ENCODE data around the gene CPD. TPM values are rescaled to one million over a fixed set of nuclear protein-coding genes. Genes with fewer than 3 reads are reported as not detected.

Gene CPD
- polyA plus RNA-seq, 1 donor (not counting 4 experiments of a cell fraction or from before 2014, with no cell fraction given) = 30.5 TPM

- no peaks in the 10 kb centered on the region for H3K9me1 ChIP-seq (ENCODE audit: control insufficient read depth, extremely low read depth, insufficient read depth, low read length)
- no peak overlapping the region for H2AFZ ChIP-seq (ENCODE audit: control insufficient read depth, low read length)
- FAIRE-seq = no peak
- H3K9me3 ChIP-seq (ENCODE audit: control insufficient read depth, low read depth, low read length) = no peaks in the 10 kb centered on the region
- no peaks in the 10 kb centered on the region for H3K27me3 ChIP-seq (ENCODE audit: control insufficient read depth, extremely low read depth, insufficient read depth, low read length)
- H3K4me2 ChIP-seq (ENCODE audit: control insufficient read depth, extremely low read depth, insufficient read depth, low read depth, low read length) = no peak overlapping the region
- TF ChIP-seq EZH2 (IDR thresholded peaks at IDR 0.05; ENCODE audit: low read length) (no peak), CTCF (optimal IDR thresholded peaks at IDR 0.05 in 1 of 3, IDR thresholded peaks at IDR 0.05 in 1 of 3, conservative IDR thresholded peaks at IDR 0.05 in 1 of 3; ENCODE audit: extremely low read depth in 1 of 3, insufficient read depth in 2 of 3, low read length in 3 of 3) (no peak)
- H3K27ac ChIP-seq (ENCODE audit: control insufficient read depth, insufficient read depth, low read length) = no peak overlapping the region
- DNase-seq (ENCODE audit: low read depth, low spot score) = no peak
- H3K9ac ChIP-seq (ENCODE audit: control insufficient read depth, extremely low read depth, insufficient read depth, low read length) = no peak overlapping the region
- H3K4me3 ChIP-seq (ENCODE audit: control insufficient read depth in 2 of 3, extremely low read depth in 1 of 3, insufficient read depth in 2 of 3, low read depth in 1 of 3, low read length in 3 of 3) = no peak overlapping the region
- dilution Hi-C loops (cut with MboI; ENCODE audit: extremely low pct_ligation_motif_present, low sequenced_read_pairs) = no loop called here
- no peaks in the 10 kb centered on the region for H3K4me1 ChIP-seq (ENCODE audit: control insufficient read depth, extremely low read depth, insufficient read depth, low read length)
- H3K79me2 ChIP-seq (ENCODE audit: control insufficient read depth, insufficient read depth, low read length) = no peaks in the 10 kb centered on the region
- H3K36me3 ChIP-seq (ENCODE audit: control insufficient read depth in 2 of 2, extremely low read depth in 1 of 2, insufficient read depth in 2 of 2, low read length in 2 of 2) = peaks cover 0 to 4% of the 10 kb centered on the region in 2 experiments
- H4K20me1 ChIP-seq (ENCODE audit: control insufficient read depth, extremely low read depth, insufficient read depth, low read length) = no peaks in the 10 kb centered on the region
Observed at GRCh38 chr17:30449480-30449879, 70.8 kb downstream of the CPD start.

- Histone ChIP-seq H3K27ac (ENCODE audit: control insufficient read depth, insufficient read depth, low read length) (no peak overlapping the region), H3K27me3 (ENCODE audit: control insufficient read depth, extremely low read depth, insufficient read depth, low read length) (no peaks in the 10 kb centered on the region), H3K9me1 (ENCODE audit: control insufficient read depth, extremely low read depth, insufficient read depth, low read length) (no peaks in the 10 kb centered on the region), H3K36me3 (ENCODE audit: control insufficient read depth in 2 of 2, extremely low read depth in 1 of 2, insufficient read depth in 2 of 2, low read length in 2 of 2) (peaks cover 0 to 4% of the 10 kb centered on the region in 2 experiments), H3K9ac (ENCODE audit: control insufficient read depth, extremely low read depth, insufficient read depth, low read length) (no peak overlapping the region), H3K4me2 (ENCODE audit: control insufficient read depth, extremely low read depth, insufficient read depth, low read depth, low read length) (no peak overlapping the region), H3K79me2 (ENCODE audit: control insufficient read depth, insufficient read depth, low read length) (no peaks in the 10 kb centered on the region), H3K9me3 (ENCODE audit: control insufficient read depth, low read depth, low read length) (no peaks in the 10 kb centered on the region), H3K4me1 (ENCODE audit: control insufficient read depth, extremely low read depth, insufficient read depth, low read length) (no peaks in the 10 kb centered on the region), H4K20me1 (ENCODE audit: control insufficient read depth, extremely low read depth, insufficient read depth, low read length) (no peaks in the 10 kb centered on the region), H2AFZ (ENCODE audit: control insufficient read depth, low read length) (no peak overlapping the region), H3K4me3 (ENCODE audit: control insufficient read depth in 2 of 3, extremely low read depth in 1 of 3, insufficient read depth in 2 of 3, low read depth in 1 of 3, low read length in 3 of 3) (no peak overlapping the region)
- no peak for FAIRE-seq
- dilution Hi-C loops (cut with MboI; ENCODE audit: extremely low pct_ligation_motif_present, low sequenced_read_pairs) = no loop called here
- no peak for TF ChIP-seq EZH2 (IDR thresholded peaks at IDR 0.05; ENCODE audit: low read length)
- TF ChIP-seq CTCF (optimal IDR thresholded peaks at IDR 0.05 in 1 of 3, IDR thresholded peaks at IDR 0.05 in 1 of 3, conservative IDR thresholded peaks at IDR 0.05 in 1 of 3; ENCODE audit: extremely low read depth in 1 of 3, insufficient read depth in 2 of 3, low read length in 3 of 3) = no peak
- DNase-seq (ENCODE audit: low read depth, low spot score) = no peak
Observed at GRCh38 chr17:30450125-30451027, 71.6 kb downstream of the CPD start.

Measured in keratinocyte (primary cell).